Measurements from ENCODE around the gene PRF1. TPM values are rescaled to one million over a fixed set of nuclear protein-coding genes. Genes with fewer than 3 reads are reported as not detected.
"Not testable (repeated sequence)": the region's sequence is repeated elsewhere in the genome, so short reads cannot be mapped to it uniquely, and the experiment has no call there.

Gene PRF1
- total RNA-seq, 3 donors from 2014 or later (not counting 1 experiment from before 2014, with no cell fraction given) = 1,641 to 2,133 (median 1,982) TPM

DNA sequence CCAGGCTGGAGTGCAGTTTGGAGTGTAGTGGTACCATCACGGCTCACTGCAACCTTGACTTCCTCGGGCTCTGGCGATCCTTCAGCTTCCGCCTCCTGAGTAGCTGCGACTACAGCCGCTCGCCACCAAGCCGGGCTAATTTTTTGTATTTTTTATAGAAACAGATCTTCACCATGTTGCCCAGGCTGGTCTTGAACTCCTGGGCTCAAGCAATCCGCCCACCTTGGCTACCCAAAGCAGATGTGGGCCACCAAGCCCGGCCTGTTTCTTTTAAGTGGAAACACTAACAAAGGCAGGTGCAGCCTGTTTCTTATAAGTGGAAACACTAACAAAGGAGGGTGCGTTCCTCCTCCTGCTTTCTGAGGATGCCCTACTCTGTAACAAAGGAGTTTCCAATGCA is 18.2 kb downstream of the PRF1 start:
- TF ChIP-seq CTCF (IDR thresholded peaks at IDR 0.05) = no peak
- H3K9me3 Mint-ChIP-seq = no peaks in the 10 kb centered on the region
- intact Hi-C loops (cut with micrococcal nuclease) = no loop called here
- H3K27me3 Mint-ChIP-seq (ENCODE audit: low read depth in 2 of 2) = no peaks in the 10 kb centered on the region
- H3K4me3 Mint-ChIP-seq = no peak overlapping the region
- Histone ChIP-seq H3K27me3 (ENCODE audit: control insufficient read depth, insufficient read depth, low read length) (no peaks in the 10 kb centered on the region), H3K27ac (ENCODE audit: low read length) (no peak overlapping the region), H3K4me1 (ENCODE audit: control insufficient read depth, insufficient read depth, low read length) (peaks cover 22% of the 10 kb centered on the region), H3K36me3 (ENCODE audit: control insufficient read depth, insufficient read depth, low read length) (no peaks in the 10 kb centered on the region), H3K4me3 (ENCODE audit: low read length) (no peak overlapping the region), H3K9me3 (ENCODE audit: control insufficient read depth, insufficient read depth, low read length) (no peaks in the 10 kb centered on the region)
- DNase-seq (no peak), ATAC-seq (no peak)
- no peaks in the 10 kb centered on the region for H3K36me3 Mint-ChIP-seq
- H3K4me1 Mint-ChIP-seq = peaks cover 32 to 47% of the 10 kb centered on the region in 2 donors
- WGBS (ENCODE audit: insufficient coverage) = 90% methylated on average over 11 of the region's 11 CpGs
- H3K27ac Mint-ChIP-seq = peak overlapping the region in 1 of 2 donors; percentile 60

- DNase-seq = no peak
- H3K4me3 Mint-ChIP-seq = no peak overlapping the region
- H3K36me3 ChIP-seq (ENCODE audit: control insufficient read depth, insufficient read depth, low read length) = no peaks in the 10 kb centered on the region
- H3K9me3 ChIP-seq (ENCODE audit: control insufficient read depth, insufficient read depth, low read length) = no peaks in the 10 kb centered on the region
- H3K27me3 ChIP-seq (ENCODE audit: control insufficient read depth, insufficient read depth, low read length) = no peaks in the 10 kb centered on the region
- intact Hi-C loops (cut with micrococcal nuclease) = no loop called here
- no peak for TF ChIP-seq CTCF (IDR thresholded peaks at IDR 0.05)
- no peak overlapping the region for H3K4me3 ChIP-seq (ENCODE audit: low read length)
- no peaks in the 10 kb centered on the region for H3K27me3 Mint-ChIP-seq (ENCODE audit: low read depth in 2 of 2)
- H3K9me3 Mint-ChIP-seq = no peaks in the 10 kb centered on the region
- no peaks in the 10 kb centered on the region for H3K36me3 Mint-ChIP-seq
- H3K27ac ChIP-seq (ENCODE audit: low read length) = no peak overlapping the region
- H3K4me1 ChIP-seq (ENCODE audit: control insufficient read depth, insufficient read depth, low read length) = peaks cover 26% of the 10 kb centered on the region
- no peak for ATAC-seq
- peaks cover 32 to 47% of the 10 kb centered on the region in 2 donors for H3K4me1 Mint-ChIP-seq
- WGBS (ENCODE audit: insufficient coverage) = 90% methylated on average over 2 of the region's 2 CpGs
- H3K27ac Mint-ChIP-seq = no peak overlapping the region
Observed at GRCh38 chr10:70583669-70584037, 18.9 kb downstream of the PRF1 start.

- no peak for ATAC-seq
- Mint-ChIP-seq H3K27me3 (ENCODE audit: low read depth in 2 of 2) (no peaks in the 10 kb centered on the region), H3K36me3 (no peaks in the 10 kb centered on the region), H3K27ac (no peak overlapping the region), H3K9me3 (no peaks in the 10 kb centered on the region), H3K4me3 (no peak overlapping the region), H3K4me1 (peaks cover 34 to 47% of the 10 kb centered on the region in 2 donors)
- TF ChIP-seq CTCF (IDR thresholded peaks at IDR 0.05) = no peak
- 95% methylated on average over 19 of the region's 19 CpGs for WGBS (ENCODE audit: insufficient coverage)
- intact Hi-C loops (cut with micrococcal nuclease) = no loop called here
- H3K27ac ChIP-seq (ENCODE audit: low read length) = no peak overlapping the region
- H3K36me3 ChIP-seq (ENCODE audit: control insufficient read depth, insufficient read depth, low read length) = no peaks in the 10 kb centered on the region
- no peak for DNase-seq
- H3K9me3 ChIP-seq (ENCODE audit: control insufficient read depth, insufficient read depth, low read length) = no peaks in the 10 kb centered on the region
- peaks cover 31% of the 10 kb centered on the region for H3K4me1 ChIP-seq (ENCODE audit: control insufficient read depth, insufficient read depth, low read length)
- H3K4me3 ChIP-seq (ENCODE audit: low read length) = no peak overlapping the region
- H3K27me3 ChIP-seq (ENCODE audit: control insufficient read depth, insufficient read depth, low read length) = no peaks in the 10 kb centered on the region
Observed at GRCh38 chr10:70582793-70583668, 19.5 kb downstream of the PRF1 start.

- WGBS (ENCODE audit: insufficient coverage) = 97% methylated on average over 5 of the region's 5 CpGs
- H3K9me3 ChIP-seq (ENCODE audit: control insufficient read depth, insufficient read depth, low read length); H3K27me3 ChIP-seq (ENCODE audit: control insufficient read depth, insufficient read depth, low read length); intact Hi-C loops (cut with micrococcal nuclease); H3K36me3 ChIP-seq (ENCODE audit: control insufficient read depth, insufficient read depth, low read length); H3K27me3 Mint-ChIP-seq (ENCODE audit: low read depth in 2 of 2); H3K4me3 ChIP-seq (ENCODE audit: low read length); H3K27ac ChIP-seq (ENCODE audit: low read length); H3K9me3 Mint-ChIP-seq; H3K36me3 Mint-ChIP-seq; ATAC-seq; DNase-seq: not testable (repeated sequence)
- peaks cover 48% of the 10 kb centered on the region for H3K4me1 ChIP-seq (ENCODE audit: control insufficient read depth, insufficient read depth, low read length)
- H3K27ac Mint-ChIP-seq = peak overlapping the region in 1 of 2 donors; percentile 34
- peak overlapping the region; percentile 37 for H3K4me3 Mint-ChIP-seq
- H3K4me1 Mint-ChIP-seq = peaks cover 51 to 56% of the 10 kb centered on the region in 2 donors
Observed at GRCh38 chr10:70581176-70581575, 21.4 kb downstream of the PRF1 start.

All from natural killer cell (primary cell).